NCI-H2227 (cell line): Measurements from ENCODE around the gene IL17RB.

Source experiments
- DNase-seq: peaks from one replicate; lab custom pipeline; 2025; ENCODE audit not compliant: unreplicated experiment; lab: John Stamatoyannopoulos, UW

IL17RB gene

DNA sequence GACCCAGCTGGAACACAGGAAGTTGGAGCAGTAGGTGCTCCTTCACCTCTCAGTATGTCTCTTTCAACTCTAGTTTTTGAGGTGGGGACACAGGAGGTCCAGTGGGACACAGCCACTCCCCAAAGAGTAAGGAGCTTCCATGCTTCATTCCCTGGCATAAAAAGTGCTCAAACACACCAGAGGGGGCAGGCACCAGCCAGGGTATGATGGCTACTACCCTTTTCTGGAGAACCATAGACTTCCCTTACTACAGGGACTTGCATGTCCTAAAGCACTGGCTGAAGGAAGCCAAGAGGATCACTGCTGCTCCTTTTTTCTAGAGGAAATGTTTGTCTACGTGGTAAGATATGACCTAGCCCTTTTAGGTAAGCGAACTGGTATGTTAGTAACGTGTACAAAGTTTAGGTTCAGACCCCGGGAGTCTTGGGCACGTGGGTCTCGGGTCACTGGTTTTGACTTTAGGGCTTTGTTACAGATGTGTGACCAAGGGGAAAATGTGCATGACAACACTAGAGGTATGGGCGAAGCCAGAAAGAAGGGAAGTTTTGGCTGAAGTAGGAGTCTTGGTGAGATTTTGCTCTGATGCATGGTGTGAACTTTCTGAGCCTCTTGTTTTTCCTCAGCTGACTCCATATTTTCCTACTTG, 11.9 kb downstream of the IL17RB start:
- DNase-seq, result no peak

DNA sequence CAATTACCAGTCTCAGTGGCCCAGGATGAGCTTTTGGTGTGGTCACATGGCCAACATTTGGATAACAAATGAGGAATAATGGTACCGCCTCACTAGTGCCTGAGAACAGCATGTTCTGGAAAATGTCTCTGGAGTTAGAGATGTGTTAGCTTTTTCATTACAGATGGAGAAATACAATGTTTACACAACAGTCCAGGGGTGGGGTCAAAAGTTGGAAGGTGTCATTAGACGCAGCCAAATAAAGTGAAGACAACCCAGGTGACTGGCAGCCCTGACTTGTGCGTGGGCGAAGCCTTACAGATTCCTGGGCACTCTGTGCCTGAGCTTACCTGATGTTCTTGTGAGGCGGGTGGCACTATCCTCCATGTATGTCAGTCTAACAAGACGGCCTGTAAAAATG, 12.8 kb downstream of the IL17RB start:
- no peak for DNase-seq

DNA sequence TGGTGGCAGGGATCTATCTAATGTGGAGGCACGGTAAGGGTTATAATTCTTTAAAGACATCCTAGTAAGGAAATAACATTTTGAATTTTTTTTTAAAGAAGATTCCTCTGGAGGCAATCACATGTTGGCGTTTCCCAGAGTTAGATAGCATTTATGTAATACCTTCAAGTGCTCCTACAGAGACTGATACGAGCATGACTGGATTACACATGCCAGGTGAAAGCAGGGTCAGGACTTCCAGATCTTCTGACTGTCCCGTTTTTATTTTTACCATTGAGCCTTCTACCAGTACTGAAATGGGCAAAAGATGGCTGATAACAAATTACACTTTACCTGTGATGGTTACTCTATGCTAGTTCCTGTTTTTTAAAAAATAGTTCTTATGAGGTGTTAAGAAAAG, 13.8 kb downstream of the IL17RB start:
- DNase-seq, result no peak

DNA sequence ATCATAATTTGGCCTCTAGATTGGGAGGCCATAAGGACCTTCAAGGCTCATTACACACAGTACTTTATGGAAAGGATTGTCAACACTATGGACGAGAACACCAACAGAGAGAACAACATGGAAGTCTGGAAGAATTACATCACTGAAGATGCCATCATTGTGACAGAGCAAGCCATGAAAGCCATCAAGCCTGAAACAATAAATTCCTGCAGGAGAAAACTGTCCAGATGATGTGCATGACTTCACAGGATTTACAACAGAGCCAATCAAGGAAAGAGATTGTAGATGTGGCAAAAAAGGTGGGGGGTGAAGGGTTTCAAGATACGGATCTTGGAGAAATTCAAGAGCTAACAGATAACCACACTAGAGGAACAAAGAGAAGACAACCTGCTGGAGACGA, 15.9 kb downstream of the IL17RB start:
- DNase-seq, result no peak

DNA sequence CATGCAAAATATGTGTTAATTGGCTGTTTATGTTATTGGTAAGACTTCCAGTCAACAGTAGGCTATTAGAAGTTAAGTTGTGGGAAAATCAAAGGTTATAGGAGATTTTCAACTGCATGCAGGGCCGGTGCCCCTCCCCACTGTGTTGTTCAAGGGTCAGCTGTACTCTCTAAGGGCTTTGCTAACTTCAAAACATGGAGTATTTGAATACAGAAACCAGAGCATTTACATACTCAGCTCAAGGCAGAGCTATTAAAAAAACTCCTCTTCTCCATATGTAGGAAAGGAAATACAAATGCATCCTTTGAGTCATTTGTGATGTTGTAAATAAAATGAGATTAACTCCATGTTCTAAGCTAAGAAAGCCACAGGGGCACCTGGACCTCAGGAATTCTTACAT, 16.8 kb downstream of the IL17RB start:
- no peak for DNase-seq

DNA sequence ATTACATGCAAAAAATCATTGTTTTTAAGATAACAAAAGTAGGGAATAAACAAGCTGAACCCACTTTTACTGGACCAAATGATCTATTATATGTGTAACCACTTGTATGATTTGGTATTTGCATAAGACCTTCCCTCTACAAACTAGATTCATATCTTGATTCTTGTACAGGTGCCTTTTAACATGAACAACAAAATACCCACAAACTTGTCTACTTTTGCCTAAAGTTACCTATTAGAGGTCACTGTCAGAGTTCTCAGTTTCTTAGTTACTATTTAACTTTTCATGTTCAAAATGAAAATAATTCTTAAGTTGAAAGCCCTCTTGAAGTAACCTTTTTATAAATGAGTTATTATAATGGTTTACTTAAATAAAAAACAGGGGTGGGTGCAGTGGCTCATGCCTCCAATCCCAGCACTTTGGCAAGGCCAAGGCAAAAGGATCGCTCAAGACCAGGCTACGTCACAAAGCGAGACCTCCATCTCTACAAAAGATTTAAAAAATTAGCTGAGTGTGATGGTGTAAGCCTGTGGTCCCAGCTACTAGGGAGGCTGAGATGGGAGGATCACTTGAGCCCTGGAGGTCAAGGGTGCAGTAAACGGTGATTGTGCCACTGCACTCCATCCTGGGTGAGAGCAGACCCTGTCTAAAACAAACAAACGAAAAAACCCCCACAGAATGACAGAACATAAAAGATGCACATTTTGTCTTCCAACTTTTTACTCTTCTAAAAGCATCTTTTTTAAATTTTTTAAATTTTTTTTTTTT, 19.5 kb downstream of the IL17RB start:
- DNase-seq, result no peak

DNA sequence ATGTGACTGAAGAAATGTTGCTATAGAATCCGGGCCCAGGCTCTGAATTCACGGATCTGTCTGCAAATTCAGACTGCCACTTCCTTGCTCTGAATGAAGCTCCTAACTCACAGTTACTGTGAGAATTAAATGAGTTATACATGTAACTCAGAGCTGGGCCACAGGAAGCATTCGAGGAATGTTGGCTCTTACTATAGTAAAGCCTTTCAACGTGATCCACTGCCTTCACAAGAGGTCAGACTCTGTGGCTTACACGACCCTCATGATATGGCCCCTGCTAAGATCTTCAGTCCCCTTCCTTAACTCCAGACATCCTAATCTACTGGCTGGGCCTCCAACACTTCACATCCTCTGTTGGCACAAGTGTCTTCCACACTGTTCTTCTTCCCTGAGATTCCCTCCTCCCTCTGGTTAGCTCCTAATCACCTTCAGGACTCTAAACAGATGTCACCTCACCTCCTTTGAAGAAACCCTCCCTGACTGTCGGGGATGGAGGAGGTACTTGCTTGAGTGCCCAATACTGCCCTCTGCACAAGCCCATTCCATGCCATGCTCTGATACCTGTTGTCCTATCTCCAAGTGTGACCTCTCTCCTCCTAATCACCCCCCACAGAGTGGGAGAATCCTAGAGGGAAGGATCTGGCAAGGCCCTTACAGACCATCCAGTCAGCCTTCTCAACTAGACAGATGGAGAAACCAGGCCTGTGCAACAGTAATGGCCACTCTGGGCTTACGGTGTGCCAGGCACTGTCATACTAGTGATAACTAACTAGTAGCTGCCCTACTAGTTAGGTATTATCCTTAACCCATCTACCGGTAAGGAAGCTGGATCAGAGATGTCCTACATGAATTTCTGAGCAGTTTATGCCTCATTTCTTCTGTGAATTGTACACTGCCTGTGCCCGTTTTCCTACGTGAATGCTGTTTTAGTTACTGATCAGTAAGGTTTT, 34.3 kb downstream of the IL17RB start:
- no peak for DNase-seq

DNA sequence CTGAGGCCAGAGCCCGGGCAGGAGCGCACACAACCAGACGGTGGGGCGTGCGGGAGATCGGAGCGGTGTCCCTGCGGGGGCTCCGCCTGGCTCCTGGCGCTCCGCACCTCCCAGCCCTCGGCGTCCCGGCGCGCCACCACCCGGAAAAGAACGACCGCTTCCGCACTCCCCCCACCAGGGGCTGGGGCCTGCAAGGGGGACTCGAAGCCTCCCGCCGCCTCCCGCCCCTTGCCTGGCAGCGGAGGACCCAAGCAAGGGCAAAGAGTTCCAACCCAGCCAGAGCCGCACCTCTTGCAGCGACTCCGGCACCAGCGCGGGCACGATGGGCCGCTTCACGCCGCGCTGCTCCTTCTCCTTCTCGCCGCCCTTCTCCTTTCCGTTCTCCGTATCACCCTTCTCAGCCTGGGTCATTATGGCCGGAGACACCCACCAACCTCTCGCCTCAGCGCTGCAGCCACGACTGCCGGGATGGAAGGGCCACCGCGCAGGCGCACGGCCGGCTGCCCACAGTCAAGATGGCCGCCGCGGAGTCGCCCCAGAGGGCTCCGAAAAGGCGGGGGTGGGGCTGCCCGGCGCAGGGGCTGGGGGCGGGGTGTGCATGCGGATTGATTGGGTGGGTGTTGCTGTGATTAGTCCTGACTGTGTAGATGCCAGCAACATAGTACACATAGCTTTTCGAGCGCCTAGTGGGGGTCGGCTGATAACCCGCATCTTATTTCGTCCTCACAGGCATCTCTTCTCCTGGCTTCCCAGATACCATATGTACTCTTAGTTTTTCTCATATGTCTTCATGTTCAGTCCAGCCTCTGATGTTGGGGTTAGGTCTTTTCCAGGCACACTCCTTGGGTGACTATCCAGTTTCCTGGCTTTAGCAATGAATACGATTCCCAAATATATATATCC, 35.6 kb downstream of the IL17RB start, which contains the start of gene ACTR8:
TSS of gene ACTR8 (minus strand) at position 462 of the 903 bp plus-strand sequence. CDS start at position 411, 51 bp downstream.
- DNase-seq, result peak; percentile 83

DNA sequence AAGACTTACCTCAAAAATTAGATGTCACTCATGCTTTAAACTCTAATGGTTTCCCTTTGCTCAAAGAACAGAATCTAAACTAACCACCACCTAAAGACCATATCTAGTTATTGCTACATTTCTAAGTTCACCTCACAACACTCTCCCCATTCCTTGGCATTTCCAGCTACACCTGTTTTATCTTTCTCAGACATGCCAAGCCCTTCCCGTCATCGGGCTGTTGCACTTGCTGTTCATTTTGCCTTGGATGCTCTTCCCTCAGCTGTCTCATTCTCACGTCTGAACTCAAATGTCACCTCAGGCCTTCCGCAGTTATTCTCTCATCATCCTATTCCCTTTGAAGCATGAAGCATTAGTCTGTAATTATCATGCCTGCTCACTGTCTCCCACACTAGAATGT, 36.6 kb downstream of the IL17RB start:
- DNase-seq, result no peak

DNA sequence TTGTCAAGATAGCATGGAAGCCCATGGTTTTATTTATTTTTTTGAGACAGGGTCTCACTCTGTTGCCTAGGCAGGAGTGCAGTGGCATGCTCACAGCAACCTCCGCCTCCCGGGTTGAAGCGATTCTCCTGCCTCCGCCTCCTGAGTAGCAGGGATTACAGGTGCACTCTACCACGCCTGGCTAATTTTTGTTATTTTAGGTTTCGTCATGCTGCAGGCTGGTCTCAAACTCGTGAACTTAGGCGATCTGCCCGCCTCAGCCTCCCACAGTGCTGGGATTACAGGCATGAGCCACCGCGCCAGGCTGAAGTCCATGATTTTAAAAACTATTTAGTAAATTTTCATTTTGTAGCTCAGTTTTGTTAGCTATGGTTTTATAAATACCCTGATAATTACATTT, 38.3 kb downstream of the IL17RB start:
- no peak for DNase-seq

DNA sequence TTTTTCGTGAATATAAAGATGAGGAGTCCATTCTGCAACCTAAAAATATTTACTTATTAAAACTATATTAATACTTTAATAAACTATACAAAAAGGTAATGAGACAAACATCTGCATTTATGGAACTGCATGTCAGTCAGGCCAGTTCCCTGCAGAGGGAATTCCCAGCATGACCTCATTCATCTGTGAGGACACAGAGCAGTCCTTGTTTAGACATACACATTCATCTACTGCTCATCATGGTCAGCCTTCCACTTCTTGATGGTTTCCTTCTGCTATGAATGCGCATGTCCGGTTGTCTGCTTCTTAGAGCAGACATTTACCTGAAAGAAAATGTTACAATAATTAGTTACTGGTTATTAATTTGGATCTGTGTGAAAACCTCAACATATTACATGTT, 38.9 kb downstream of the IL17RB start:
- no peak for DNase-seq

DNA sequence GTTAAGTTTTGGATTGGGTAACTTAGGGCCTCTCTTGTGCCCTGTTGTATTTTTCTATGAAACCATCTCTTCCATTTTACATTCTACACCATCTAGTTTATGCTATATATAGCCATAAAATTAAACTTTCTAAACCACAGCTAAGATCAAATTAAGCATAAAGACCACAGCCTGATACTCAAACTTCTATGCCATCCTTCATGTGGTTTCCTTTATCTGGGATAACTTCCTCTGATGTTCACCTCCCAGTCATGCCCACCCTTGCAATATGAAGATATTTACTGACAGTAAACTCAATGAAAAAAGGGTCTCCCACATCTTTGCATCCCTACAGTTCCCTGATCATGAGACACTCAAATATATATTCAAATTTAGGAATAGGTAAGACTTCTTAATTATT, 41.1 kb downstream of the IL17RB start:
- no peak for DNase-seq

DNA sequence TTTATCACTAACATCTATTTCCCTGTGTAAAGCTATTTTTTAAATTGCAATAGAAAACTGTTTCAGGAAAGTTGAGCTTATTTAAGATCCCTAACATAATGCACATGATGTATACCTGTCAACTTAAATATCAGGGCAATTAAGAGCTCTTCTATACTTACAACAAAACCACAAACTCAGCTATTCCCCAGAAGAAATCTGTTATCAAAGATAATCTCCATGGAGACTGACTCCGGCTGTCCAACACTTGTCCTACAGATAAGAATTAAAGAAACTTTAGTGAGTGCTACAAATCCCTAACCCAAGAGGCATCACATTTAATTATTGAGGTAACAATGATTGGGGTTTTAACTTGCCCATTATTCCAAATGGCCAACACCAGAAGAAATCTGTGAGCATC, 41.9 kb downstream of the IL17RB start:
- no peak for DNase-seq

DNA sequence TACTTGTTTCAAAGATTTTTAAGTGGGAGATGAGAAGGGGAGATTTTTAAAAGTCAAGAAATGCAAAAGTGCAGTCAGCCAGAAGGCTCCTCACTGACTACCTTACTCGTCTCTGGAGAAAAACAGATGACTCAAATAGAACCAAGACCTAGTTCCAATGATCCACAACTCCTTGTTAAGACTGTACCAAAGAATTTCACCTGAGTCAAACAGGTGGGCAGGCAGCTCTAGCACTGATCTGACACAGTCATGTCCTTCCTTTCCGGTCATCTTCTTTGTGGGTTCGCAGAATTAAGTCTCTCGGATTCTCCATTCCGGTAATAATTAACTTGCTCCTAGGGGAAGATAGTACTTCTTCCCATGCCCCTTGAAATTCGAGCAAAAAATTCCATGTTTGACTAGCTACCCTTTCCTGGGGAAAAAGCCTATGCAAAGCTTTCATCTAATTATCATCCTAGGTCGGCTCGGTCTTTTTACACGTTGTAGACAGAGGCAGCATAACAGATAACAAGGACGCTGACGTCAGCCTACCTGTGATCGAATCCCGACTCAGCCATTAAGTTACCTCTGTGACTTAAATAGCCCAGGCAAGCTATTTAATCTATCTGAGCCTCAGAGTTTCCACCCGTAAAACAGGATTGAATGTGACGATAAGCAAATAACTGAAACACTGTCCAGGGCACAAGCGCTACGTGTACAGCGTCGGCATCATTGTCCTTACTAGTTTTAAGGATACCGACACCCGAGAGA, 44.5 kb downstream of the IL17RB start:
- DNase-seq, result peak; percentile 37

DNA sequence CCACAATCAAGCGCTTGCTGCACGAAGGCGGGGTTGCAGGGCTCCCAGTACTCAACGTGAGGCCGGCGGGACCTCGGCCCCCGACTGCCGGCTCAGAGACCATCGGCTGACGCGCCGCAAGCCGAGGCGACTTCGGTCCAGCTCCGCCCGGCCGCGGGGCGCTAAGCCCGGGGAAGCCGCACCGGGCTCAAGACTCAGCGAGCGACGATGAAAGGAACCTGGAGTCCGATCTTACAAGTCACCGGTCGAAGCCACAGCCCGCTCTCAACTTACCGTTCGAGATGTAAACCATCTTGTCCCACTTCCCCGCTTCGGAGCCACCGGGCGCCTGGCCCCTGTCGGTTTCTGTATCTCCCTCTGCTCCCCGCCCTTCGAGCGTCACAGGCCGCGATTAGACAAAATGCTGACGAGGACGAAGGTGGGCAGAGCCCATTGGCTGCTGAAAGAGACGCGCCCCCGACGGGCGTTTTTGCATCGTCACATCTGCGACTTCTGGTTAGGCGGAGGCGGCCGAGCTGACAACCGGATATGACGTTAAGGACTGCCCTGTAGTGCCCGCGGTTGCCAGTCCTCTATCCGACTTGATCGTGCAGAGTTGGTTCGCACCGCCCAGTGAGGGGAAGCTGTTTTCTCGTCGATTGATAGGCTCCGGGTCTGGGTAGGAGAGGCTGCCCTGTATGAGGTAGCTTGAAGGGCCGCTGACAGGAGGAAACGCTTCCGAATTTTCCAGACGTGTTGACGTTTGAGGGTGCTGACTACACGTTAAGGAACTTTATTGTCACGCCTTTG, 45.3 kb downstream of the IL17RB start, which contains the start of gene SELENOK:
TSS of gene SELENOK (minus strand) at position 363 of the 789 bp plus-strand sequence.
- peak; percentile 97 for DNase-seq

DNA sequence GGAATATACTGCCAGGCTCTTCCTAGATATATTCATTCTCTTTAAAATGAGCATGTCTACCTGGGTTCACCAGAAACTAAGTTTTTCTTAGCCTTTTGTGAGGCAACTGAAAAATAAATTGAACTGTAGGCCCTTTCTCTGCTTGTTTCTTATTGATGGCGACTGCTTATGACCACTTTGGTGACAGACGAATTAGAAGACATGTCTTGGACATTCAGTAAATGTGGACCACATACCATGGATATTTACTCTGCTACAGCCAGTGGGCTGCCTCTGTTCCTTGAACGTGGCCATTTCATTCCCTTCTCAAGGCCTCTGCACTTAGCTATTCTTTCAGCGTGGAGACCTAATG, 45.9 kb downstream of the IL17RB start:
- no peak for DNase-seq

DNA sequence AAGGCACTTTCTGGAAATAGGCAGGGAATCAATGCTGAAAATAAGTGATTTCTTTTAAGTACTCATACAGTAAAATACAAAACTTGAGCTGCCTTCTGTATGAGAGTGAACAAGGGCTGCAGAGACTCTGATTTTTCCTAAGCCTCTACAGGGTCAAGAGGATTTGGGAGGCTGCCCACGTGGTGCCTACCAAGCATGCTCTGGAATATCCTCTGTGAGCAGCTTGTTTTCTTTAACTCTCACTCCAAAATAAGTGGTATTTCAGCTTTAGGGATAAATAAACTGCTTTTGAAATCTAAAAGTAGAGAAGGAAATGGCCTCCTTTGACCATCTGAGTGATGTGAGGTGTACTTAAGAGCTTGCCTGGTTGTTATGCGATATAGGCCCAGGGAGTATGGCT, 53.4 kb downstream of the IL17RB start:
- no peak for DNase-seq

DNA sequence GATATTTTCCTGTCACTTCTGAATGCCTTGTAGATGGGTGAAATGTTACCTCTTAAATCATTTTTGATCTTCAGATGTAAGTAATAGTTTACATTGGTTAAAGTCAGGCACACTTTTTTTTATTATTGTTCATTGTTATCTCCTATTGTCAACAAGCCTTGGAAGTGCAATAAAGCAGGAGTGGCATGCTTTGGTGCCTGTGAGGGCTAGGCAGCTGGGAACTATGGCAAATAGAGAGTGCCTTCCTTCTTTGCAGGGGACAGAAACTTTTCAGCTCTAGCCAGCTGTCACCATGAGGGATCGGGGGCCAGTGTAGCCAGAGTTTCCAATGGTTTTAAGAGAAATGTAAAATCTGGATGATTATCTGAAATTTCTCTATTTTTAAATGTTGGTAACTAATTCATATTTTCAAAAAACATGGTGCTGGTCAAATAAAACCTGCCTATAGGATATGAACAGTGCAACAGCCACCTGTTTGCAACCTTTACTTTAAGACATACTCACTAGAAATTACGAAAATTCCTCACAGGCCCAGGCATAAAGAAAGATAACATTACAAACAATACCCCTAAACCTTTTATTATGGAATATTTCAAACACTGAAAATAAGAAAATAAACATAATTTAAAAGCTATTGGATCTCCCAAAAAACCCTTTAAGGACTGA, 54.4 kb downstream of the IL17RB start:
- no peak for DNase-seq

DNA sequence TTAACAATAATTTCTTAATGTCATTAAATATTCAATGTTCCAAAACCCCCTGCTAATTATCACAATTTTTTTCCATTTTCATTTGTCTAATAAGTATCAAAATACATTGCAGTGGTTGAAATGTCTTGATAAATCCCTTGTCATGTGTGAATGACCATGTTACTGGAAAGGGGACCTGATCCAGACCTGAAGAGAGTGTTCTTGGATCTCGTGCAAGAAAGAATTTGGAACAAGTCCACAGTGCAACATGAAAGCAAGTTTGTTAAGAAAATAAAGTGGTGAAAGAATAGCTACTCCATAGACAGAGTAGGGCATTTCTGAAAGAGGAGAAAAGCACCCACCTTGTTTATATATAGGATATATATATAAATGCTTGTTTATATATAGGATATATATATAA, 55.7 kb downstream of the IL17RB start:
- DNase-seq, result no peak
